ENCODE data around the gene SUPT7L.

SUPT7L gene

GRCh38 chr2:27640722-27641245 lies 22.6 kb downstream of the SUPT7L start:
- Histone ChIP-seq H3K9me3 (ENCODE audit: control insufficient read depth, insufficient read depth, low read depth, low read length) (no peaks in the 10 kb centered on the region), H3K27ac (ENCODE audit: extremely low read depth, low read depth, low read length) (no peak overlapping the region), H3K36me3 (ENCODE audit: control insufficient read depth in 2 of 2, insufficient read depth in 1 of 2, low read length in 2 of 2) (peaks cover 63 to 68% of the 10 kb centered on the region in 2 experiments), H3K4me1 (ENCODE audit: control insufficient read depth, insufficient read depth, low read length) (peaks cover 4% of the 10 kb centered on the region; the same call in 1 of the 2 replicates), H3K4me3 (ENCODE audit: low read depth, low read length) (no peak overlapping the region)
- TF ChIP-seq SCRT2 (tag by site-specific recombination; IDR thresholded peaks at IDR 0.05) (peak; percentile 37; the same call in 1 of the 2 replicates), ZNF791 (tag by site-specific recombination; IDR thresholded peaks at IDR 0.05) (no peak), SP7 (tag by site-specific recombination; IDR thresholded peaks at IDR 0.05) (peak; percentile 95)
- POLR2A ChIA-PET: interaction anchor here (1.4 kb wide), 1 partner anchor 8 kb away, joined by 3 read pairs; no protein-coding TSS in a partner anchor
- CTCF ChIA-PET: interaction anchor here (0.6 to 1.0 kb wide), 4 partner anchors 42 to 288 kb away, joined by 3 read pairs; no protein-coding TSS in a partner anchor

GRCh38 chr2:27638709-27639108 lies 24.7 kb downstream of the SUPT7L start:
- ChIA-PET CTCF (no interaction called here), POLR2A (interaction anchor here (0.6 kb wide), 1 partner anchor 1256 kb away, joined by 6 read pairs; the partner anchor contains the start of gene WDR43)
- no peak for TF ChIP-seq ZNF426 (tag by site-specific recombination; IDR thresholded peaks at IDR 0.05)
- TF ChIP-seq ZNF76 (tag by site-specific recombination; IDR thresholded peaks at IDR 0.05; ENCODE audit: borderline replicate concordance, low read depth): no peak
- no peak for TF ChIP-seq ZNF362 (tag by site-specific recombination; IDR thresholded peaks at IDR 0.05)
- no peak for TF ChIP-seq GLI2 (tag by site-specific recombination; IDR thresholded peaks at IDR 0.05; ENCODE audit: borderline replicate concordance, low read depth)
- no peak for TF ChIP-seq ZNF654 (tag by site-specific recombination; IDR thresholded peaks at IDR 0.05; ENCODE audit: low read depth)
- TF ChIP-seq SALL2 (tag by site-specific recombination; IDR thresholded peaks at IDR 0.05; ENCODE audit: borderline replicate concordance): no peak
- TF ChIP-seq ZNF449 (tag by site-specific recombination; IDR thresholded peaks at IDR 0.05): no peak
- TF ChIP-seq WT1 (tag by site-specific recombination; IDR thresholded peaks at IDR 0.05): no peak
- TF ChIP-seq ZNF341 (tag by site-specific recombination; IDR thresholded peaks at IDR 0.05; ENCODE audit: low read depth): no peak
- TF ChIP-seq ZNF843 (tag by site-specific recombination; IDR thresholded peaks at IDR 0.05): no peak
- no peak for TF ChIP-seq ZNF658 (tag by site-specific recombination; IDR thresholded peaks at IDR 0.05)
- TF ChIP-seq ZNF174 (tag by site-specific recombination; IDR thresholded peaks at IDR 0.05): no peak
- no peak for TF ChIP-seq TSHZ1 (tag by site-specific recombination; IDR thresholded peaks at IDR 0.05; ENCODE audit: borderline replicate concordance)
- no peak for TF ChIP-seq ZNF544 (tag by site-specific recombination; IDR thresholded peaks at IDR 0.05)
- TF ChIP-seq PBX3 (CRISPR knock-in tag; IDR thresholded peaks at IDR 0.05): no peak
- Histone ChIP-seq H3K36me3 (ENCODE audit: control insufficient read depth in 2 of 2, insufficient read depth in 1 of 2, low read length in 2 of 2) (peaks cover 66 to 75% of the 10 kb centered on the region in 2 experiments), H3K9me3 (ENCODE audit: control insufficient read depth, insufficient read depth, low read depth, low read length) (no peaks in the 10 kb centered on the region), H3K4me1 (ENCODE audit: control insufficient read depth, insufficient read depth, low read length) (peaks cover 4% of the 10 kb centered on the region; the same call in 1 of the 2 replicates), H3K27ac (ENCODE audit: extremely low read depth, low read depth, low read length) (no peak overlapping the region), H3K4me3 (ENCODE audit: low read depth, low read length) (no peak overlapping the region)

All from HEK293 (cell line).